GM12865 (cell line): Measurements from ENCODE around the gene ACOT8.
"Not testable (repeated sequence)": the region's sequence is repeated elsewhere in the genome, so short reads cannot be mapped to it uniquely, and the experiment has no call there.

Experiments
- DNase-seq: peaks from one replicate; pipeline ENCODE4 v3.0.0; 2010; ENCODE audit warnings: low read depth
- H3K4me3 ChIP-seq: 2 replicates; pipeline ENCODE4 v1.5.1; 2011; ENCODE audit warnings: mild to moderate bottlenecking, low read depth, low read length, control low read depth
- TF ChIP-seq, protein P1 (sequence below): IDR thresholded peaks from 2 replicates; pipeline ENCODE4 v1.5.1; 2011; ENCODE audit warnings: low read length, control low read depth, low read depth, inconsistent platforms; ENCODE audit not compliant: insufficient read depth; ENCODE audit errors: missing control alignments

Gene ACOT8

GRCh38 chr20:45857114-45857881 is at the start of gene ACOT8, which contains the start of gene ZSWIM3:
Gene ACOT8, minus strand, starts transcription at chr20:45857392. Its CDS starts 77 bp downstream, at chr20:45857315.
Gene ZSWIM3, plus strand, starts transcription at chr20:45857614. Its CDS starts 212 bp downstream, at chr20:45857826.
- DNase-seq, result peak; percentile 100
- peak within 1 kb of the TSS; percentile 81 for H3K4me3 ChIP-seq
- TF ChIP-seq, protein P1, sequence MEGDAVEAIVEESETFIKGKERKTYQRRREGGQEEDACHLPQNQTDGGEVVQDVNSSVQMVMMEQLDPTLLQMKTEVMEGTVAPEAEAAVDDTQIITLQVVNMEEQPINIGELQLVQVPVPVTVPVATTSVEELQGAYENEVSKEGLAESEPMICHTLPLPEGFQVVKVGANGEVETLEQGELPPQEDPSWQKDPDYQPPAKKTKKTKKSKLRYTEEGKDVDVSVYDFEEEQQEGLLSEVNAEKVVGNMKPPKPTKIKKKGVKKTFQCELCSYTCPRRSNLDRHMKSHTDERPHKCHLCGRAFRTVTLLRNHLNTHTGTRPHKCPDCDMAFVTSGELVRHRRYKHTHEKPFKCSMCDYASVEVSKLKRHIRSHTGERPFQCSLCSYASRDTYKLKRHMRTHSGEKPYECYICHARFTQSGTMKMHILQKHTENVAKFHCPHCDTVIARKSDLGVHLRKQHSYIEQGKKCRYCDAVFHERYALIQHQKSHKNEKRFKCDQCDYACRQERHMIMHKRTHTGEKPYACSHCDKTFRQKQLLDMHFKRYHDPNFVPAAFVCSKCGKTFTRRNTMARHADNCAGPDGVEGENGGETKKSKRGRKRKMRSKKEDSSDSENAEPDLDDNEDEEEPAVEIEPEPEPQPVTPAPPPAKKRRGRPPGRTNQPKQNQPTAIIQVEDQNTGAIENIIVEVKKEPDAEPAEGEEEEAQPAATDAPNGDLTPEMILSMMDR, result no peak

GRCh38 chr20:45905505-45906079 is 48.4 kb upstream of the ACOT8 start:
- no peak for DNase-seq
- H3K4me3 ChIP-seq, result no peak overlapping the region
- TF ChIP-seq, protein P1, result no peak

DNA sequence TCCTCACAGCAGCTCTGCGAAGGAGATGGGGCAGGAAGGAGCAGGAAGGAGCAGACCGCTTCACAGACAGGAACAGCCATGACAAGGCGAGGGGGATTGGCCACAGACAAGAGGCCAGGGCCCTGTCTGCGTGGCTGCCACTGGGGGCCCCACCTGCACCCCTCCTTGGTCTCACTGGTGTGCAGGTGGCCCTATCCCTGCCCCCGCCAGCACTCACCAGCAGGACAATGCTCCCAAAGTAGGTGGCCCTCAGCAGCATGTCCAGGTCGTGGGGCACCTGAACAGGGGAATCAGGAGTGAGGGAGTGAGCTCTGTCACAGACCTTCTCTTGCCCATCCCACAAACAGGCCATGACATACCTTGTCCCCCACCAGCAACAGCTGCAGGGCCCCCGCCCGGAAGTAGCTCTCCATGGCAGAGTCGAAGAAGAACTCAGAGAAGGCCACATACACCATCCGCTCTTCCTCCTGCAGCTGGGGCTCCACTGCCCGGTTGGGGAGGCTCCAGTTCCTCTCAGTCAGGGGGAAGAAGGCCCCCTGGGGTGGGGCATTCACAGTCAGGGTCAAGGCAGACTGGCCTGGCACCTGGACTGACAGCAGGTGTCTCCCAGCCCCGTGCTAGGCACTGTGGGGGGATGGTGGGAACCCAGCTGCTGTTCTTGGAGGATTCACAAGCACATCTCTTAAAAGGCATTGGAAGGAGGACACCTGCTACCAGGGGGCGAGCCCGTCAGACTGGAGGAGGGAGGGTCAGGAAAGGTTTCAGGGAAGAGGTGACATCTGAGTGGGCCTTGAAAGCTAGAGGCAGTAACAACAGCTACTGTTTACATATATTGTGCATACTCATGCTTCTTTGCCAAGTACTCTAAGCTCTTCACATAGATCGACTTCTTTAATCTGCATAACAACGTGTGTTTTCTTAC is 47.7 kb upstream of the ACOT8 start:
- DNase-seq, result no peak
- TF ChIP-seq, protein P1, result no peak
- no peak overlapping the region for H3K4me3 ChIP-seq

DNA sequence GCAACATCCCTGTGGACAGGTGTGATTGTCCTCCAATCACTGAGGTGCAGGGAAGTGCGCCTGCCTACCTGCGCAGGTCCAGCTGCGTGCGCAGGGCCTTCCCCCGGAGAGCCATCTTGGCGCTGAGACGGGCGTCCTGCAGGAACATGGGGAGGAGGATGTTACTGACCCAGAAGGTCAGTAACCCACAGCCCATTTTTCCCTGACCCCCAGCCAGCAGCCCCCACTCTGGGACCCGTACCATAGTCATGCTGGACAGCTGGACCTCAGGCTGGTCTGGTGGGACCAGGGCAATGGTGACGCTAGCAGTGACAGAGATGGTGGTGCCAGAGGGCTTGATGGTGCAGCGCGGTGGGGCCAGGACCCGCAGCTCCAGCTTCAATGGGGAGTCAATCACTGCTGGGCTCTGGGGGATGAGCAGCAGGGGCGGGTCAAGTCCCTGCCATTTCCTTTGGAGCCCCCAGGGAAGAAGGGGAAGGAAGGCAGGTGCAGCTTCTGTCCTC is 45.1 kb upstream of the ACOT8 start:
- TF ChIP-seq, protein P1, result no peak
- no peak for DNase-seq
- H3K4me3 ChIP-seq, result no peak overlapping the region

- DNase-seq, H3K4me3 ChIP-seq: not testable (repeated sequence)
These were observed 44.1 kb upstream of the ACOT8 start for GRCh38 chr20:45901332-45901731.

DNA sequence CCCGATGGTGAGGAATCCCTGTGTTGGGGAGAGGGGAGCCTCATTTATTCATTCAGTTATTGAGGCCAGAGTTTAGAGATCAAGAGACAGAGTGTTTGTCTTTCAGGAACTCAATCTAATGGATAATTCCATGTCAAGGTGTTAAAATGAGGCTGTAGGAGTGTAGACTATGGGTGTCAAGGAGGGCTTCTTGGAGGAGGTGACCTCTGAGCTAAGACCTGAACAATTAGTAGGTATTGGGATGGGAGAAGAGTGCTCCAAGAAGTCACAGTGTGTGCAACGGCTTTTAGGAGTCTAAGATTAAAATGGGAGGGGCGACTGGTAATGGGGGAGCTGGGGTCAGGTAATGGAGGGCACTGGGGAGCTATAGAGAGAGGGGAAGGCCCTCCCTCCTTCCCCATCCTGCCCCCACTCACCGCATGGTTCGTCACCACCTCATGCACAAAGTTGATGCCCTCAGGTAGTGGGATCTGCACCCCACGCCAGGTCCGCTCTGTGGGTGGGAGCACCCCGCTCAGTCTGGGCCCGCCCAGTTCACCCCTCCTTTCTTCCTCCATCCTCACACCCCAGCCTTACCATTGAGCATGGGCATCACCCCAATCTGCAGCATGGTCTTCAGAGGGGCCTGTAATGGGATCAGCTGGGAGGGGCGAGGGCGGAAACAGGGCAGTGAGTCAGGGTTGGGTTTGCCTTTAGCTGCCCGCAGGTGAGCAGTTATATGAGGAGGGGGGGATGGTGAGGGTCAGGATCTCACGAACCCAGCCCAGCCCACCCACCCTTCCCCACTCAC is 42.0 kb upstream of the ACOT8 start:
- TF ChIP-seq, protein P1, result no peak
- H3K4me3 ChIP-seq, result no peak overlapping the region
- DNase-seq, result no peak
